DOHH2 (cell line): Measurements from ENCODE around the gene DPP10.

Source experiments
- CTCF ChIP-seq: fragments of 200-600 bp; sonication (generic); IDR thresholded peaks from one replicate; pipeline ENCODE4 v1.5.1; 2014; ENCODE audit warnings: antibody characterized with exemption, mild to moderate bottlenecking, low read depth, low read length; ENCODE audit not compliant: poor library complexity, severe bottlenecking
- EZH2phosphoT487 ChIP-seq: fragments of 200-600 bp; sonication (generic); IDR thresholded peaks from 2 replicates; pipeline ENCODE4 v1.6.1; 2017; ENCODE audit warnings: borderline replicate concordance, mild to moderate bottlenecking, antibody characterized with exemption, low read length, moderate library complexity, mixed read lengths

- TF ChIP-seq CTCF (no peak), EZH2phosphoT487 (no peak)
These were observed 167.4 kb downstream of the DPP10 start for GRCh38 chr2:114609801-114610200.
